Peyer's patch (tissue), 4 donors: ENCODE measurements around the gene SORCS1.

Experiments
- CTCF ChIP-seq, 6 experiments: fragments of 450-650 bp in 4 of 6; fragments of 200-600 bp in 2 of 6; sonication (generic) in 1 of 6; IDR thresholded peaks; one replicate each; pipeline ENCODE4 v1.5.1; 2017 to 2019; ENCODE audit warnings: antibody characterized with exemption in 6 of 6, mild to moderate bottlenecking in 3 of 6, moderate library complexity in 1 of 6
- POLR2A ChIP-seq, 2 donors: fragments of 450-650 bp; IDR thresholded peaks; one replicate each; pipeline ENCODE4 v1.5.1; 2017; ENCODE audit warnings: antibody characterized with exemption in 2 of 2, mild to moderate bottlenecking in 2 of 2, moderate library complexity in 2 of 2

DNA sequence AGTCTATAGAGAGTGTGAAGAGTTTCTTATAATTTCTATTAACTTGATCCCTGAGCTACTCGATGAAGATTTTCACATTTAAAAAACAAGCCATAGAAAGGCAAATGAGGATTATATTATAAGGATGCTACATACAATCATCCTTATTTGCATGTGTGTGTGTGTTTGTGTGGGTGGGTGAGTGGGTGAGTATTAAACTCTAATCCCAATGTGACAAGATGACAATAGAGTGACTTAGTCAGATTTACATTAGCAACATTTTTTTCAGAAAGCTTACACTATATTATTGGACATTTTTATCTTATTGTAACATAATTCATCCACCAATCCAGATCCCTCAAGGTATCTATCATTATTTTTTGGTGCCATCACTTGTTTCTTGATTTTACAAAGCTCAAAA lies 331.7 kb downstream of the SORCS1 start:
- no peak for TF ChIP-seq CTCF (IDR thresholded peaks at IDR 0.05)
- no peak for TF ChIP-seq POLR2A (IDR thresholded peaks at IDR 0.05)
